Measurements from ENCODE around the gene ADD2.

The ADD2 gene

DNA sequence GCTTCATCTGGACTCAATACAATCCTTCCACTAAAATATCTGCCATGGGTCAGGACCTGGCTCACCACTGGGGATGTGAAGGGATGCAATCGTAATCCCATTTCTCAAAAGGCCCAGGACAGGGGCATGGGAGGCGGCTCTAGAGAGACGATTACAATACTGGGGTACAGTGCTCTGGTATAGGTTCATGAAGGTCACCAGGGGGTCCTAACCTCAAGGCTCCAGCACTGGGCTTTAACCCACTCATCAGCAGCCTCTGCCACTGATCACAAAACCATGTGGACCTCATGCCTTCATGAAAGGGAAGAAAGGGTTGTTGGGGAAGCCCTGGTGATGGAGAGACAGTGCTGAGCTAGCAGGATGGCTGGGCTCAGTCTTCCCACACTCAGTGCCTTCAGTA is 48.8 kb downstream of the ADD2 start:
- DNase-seq: no peak

DNA sequence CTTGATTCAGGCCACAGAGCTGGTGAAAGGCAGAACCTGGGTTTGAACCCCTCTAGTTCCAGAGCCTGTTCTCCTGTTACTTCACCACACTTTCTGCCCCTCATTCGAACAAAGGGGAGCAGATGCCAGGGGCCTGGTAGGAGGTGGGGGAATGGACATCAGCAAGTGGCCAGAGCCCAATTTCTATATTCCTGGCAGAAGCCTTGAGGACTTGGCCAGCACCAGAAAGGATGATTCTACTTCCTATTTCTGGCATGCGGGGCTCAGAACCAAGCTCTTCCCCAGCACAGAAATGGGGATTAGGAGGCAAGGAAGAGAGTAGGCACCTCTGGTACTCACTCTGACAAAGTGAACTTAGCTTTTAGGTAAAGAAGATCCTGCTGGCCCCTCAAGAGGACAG is 49.3 kb downstream of the ADD2 start:
- no peak for DNase-seq

DNA sequence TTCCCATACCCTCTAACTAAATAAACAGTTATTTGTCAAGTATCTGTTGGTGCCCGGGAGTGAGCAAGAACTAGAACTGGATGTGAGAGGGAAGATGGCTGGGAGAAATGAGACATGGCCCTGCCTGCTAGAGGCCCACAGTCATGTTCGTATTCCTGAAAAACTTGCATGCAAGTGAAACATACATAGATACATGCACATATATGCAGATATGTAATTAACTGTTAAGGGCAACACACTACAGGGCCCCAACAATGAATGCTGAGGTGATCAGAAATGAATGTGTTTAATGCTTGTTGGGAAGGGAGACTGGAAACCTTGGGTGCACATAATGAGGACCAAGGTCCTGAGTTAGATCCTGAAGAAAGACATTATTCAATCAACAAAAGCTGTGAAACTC is 49.8 kb downstream of the ADD2 start:
- DNase-seq: no peak

DNA sequence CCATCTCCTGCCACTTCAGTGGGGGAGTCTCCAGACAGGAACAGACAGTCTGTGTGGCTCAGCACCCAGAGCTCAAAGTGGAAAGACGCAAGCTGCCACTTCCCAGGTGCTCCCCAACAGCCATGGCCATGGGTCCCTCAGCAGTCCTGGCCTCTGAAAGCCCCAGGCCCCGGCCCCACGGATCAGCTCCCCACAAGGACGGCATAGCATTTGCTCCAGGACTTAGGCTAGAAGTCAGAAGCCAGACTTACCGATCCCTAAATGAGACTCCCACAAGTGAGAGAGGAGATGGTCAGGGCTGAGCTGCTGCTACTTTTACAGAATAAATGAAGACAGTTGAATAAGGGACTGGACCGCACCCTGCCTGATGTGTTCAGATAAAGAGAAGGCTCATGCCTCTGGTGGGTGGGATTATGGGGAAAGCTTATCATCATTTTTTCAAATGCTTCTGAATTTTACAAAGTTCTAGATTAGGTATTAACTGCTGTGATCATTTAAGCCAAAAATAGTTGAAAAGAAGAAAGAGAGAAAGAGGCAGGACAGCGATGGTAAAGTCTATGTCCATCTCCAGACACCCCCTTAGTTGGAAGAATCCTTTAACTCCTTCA is 50.5 kb downstream of the ADD2 start:
- no peak for DNase-seq

DNA sequence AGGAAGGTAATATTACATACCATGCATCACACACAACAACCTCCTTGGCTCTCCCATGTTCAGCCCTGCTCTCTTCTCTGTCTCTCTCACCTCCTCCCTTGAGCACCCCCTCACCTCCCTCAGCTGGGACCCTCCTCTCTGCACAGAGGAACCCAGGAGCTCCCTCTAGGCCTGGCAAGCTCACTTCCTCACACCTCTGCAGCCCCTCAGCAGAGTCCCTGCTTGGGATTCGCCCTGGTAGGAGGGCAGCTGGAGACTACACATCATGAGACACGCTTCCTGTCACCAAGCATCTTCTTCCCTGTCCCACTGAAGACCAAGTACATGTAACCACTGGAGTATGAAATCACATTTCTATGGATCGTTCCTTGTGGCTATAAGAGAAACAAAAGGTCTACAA is 51.0 kb downstream of the ADD2 start:
- no peak for DNase-seq

GRCh38 chr2:70716131-70716743 is 51.8 kb downstream of the ADD2 start:
- no peak for DNase-seq

- DNase-seq: no peak
Measured at GRCh38 chr2:70715071-70715985, 52.7 kb downstream of the ADD2 start.

DNA sequence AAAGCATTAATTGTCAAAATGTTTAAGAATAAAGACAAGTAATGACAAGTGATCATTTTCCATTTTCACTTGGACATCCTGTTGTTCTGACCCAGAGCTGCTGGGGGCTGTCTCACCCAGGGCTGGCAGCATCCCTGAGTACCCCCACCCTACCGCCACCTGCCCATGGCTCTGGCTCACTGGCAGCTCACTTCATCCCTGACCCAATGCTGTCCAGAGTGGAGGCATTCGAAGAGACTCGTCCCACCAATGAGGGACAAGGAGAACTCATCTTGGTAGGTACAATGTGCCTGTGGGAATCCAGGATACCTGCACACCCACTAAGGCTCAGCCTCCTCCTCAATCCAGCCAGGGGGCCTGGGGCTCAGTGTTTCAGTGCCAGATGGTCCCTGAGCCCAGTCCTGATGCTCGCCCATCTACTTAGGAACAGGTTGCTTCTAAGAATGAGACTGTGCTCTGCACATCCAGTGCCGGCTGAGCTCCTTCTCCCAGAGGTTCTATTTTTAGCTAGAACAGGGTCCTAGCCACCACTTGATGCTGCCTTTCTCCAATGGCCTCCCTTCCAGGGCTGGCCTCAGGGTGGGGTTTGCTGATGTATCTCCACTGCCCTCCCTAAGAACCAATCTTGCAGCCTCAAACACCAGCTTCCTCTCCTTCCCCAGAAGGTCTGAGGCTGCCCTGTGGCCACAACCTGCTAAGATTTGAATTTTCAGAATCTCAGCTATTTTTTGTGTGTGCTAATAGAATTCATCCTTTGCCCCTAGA is 53.7 kb downstream of the ADD2 start:
- no peak for DNase-seq

DNA sequence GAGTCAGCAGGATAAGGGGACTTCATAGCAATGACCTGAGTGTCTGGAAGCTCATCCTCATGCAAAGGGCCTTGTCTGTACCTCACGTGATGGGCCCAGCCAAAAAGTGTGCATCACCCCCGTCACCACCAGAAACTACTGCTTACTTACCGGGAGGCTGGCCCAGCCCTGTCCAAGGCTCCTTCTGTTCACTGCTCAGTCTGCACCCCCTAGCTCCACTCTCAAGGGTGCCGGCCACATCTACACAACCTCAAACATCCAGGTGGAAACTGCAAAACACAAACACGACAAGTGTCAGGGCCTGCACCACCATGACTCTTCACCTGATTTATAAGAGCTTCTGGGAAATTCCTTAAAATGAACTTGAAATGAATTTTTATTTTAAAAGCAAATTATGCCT is 55.1 kb downstream of the ADD2 start:
- no peak for DNase-seq

- no peak for DNase-seq
Measured at GRCh38 chr2:70711191-70711590, 56.8 kb downstream of the ADD2 start.

DNA sequence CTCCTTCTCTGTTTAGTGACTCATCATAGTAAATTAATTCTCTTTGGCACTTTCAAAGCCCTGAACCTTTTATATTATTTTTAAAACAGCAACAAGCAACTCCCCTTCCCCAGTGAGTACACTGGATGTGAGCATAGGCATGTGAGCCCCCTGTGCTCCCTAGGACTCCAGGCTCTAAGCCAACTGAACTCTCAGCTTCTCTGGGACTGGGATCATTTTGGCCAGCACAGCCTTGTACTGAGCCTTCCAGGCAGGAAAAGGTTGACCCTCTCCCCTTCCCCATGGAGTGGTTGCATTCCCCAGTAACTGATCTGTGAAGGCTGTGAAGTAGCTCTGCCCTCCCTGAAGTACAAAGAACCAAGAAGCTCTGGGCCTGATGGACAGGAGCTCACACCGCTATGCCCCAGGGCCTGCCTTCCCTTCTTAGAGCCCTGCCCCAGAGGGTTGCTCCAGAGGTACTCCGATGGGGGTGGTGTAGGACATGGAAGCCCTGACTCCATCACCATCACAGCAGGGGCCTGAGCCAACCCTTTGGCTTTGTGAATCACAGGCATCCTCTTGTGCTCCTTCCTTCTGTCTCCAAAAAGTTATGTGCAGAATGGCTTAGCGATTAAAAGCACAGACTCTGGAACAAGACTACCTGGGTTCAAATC is 57.8 kb downstream of the ADD2 start:
- no peak for DNase-seq

DNA sequence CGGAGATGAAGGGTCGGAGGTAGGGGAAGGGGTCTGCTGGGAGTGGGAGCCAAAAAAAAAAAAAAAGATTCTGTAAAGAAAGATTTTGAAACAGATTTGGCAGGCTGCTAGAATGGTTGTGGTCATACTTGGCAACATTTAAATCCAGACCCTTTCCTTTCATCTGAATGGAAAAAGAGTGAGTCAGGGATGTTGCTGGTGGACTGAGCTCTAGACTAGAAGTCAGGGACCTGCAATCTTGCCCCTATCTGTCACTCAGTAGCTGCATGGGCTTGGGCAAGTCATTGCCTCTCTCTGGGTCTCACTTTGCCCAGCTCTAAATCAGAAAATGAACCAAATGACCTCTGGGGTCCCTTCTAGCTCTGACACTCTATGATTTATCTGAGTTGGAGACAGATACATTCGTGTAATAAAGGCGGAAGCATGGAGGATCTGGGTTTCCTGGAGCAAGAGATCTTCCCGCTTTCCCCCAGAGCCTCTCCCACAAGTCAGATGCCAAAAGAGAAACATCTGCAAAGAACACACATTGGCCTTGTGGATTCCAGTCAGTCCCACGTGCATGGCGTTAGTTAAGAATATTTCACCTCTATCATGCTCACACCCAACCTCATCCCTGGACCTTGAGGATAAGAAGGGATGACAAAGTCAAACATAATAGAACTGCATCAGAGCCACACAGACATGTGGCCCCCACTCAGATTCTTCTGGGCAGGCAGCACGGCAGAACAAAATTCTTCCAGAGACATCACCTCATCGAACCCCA is 58.5 kb downstream of the ADD2 start:
- no peak for DNase-seq

DNA sequence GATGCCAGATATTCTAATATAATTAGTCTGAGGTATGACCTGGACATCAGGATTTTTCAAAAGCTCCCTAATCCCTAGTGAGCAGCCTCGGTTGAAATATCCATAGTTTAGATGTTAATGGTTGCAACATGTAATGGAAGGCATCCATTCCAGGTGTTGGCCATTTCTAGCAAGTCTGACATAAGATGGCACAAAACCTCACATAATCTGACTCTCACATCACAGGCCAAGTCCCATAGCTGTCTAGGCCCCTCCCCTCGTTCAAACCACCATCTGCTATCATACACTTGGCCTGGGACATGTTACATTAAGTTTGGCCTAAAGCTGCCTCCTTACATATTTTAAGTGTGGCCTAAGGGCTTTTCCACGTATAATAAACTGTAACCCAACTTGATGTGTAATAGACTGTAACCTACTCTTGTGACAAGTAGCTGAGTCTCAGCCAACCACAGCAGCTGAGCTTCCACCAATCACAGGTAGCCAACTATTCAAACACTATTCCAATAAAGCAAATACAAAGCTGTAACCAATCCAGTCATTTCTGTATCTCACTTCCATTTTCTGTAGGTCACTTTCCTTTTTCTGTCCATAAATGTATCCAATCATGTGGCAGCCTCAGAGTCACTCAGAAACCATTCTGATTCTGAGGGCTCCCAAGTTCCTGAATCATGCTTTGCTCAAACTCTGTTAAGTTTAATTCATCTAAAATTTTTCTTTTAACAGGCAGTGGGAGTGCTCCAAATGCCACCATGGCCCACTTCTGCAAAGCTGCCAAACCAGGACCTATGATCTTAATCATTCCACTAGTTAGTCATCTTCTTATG is 59.4 kb downstream of the ADD2 start:
- no peak for DNase-seq

DNA sequence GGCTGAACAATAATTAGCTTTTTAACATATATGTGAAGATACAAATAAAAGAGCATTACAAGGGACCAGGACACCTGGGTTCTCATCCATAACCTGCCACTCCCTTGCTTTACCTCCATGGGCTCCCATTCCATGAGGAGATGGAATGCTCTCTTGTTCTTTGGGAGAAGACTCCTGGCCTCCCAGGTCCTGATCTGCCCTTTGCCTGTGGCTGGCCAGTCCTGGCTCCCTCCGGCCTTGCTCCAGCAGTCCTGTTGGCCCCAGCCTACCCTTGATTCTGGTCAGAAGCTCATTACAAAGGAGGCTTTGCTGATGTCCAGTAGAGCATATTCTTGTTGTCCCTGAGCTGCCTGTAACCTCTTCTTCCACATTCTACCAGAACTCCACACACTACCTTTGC is 60.3 kb downstream of the ADD2 start:
- no peak for DNase-seq

DNA sequence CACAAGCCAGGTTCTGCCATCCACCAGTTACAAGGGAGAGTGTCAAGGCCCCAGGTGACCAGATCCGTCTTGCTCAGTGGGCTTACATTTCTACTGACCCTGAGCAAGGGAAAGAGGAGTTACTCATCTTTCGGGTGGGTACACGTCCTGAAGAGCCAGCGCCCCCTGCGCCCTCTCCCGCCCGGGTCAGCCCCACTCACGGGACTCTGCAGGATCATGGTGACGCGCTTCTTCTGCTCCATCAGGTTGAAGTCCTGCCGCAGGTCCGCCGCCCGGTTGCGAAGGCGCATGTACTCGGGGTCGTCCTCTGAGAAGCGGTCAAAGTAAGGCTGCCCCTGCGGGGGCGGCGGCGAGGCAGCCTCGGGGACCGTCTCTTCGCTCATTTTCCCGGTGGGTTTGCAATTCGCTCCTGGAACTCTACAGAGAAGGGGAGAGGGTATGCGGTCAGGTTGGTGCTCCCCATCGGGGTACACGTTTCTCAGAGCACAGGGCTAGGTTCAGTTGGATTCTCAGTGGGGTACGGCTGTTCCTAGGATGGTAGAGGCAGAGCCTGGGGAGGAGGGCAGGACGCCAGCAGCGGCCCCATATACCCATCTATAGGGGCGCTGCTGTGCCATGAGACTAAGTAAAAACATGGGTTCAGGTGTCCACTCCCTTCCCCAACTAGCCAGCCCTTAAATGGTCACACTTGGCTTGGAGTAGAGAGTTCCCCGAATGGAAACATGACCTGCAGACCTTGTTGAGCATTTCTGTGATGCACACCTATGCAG is 61.8 kb downstream of the ADD2 start:
- DNase-seq: no peak

GRCh38 chr2:70705160-70705850 is 62.7 kb downstream of the ADD2 start:
- DNase-seq: no peak

DNA sequence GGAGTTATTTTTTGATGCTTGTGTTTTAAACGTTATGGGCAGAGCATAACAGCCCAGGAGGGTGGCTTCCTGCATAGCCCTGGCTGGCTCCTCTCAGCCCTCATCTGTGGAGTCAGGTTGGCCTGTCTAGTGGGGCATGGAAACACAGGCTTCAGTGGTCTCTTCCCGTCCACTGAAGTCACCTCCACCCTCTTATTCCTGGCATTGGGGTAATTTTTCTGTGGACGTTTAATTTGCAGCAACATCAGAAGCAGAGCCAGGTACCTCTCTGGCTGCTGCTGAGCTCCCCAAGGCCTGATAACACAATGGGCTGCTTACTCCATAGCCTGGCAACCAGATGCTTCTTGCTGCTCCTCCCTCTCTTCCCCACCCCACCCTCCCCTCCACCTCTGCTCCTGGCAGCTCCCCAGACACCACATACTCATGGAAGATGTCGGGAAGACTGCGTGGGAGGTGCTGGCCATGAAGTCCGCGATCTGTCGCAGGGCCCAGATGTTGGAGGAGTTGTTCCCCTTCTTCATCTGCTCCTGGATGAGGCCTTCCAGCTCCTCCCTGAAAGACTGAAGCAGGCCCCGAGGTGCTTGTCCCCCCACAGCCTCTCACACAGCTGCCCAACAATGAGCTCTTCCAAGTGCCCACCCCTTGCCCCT is 64.0 kb downstream of the ADD2 start:
- DNase-seq: no peak

GRCh38 chr2:70702711-70703395 is 65.1 kb downstream of the ADD2 start:
- no peak for DNase-seq

DNA sequence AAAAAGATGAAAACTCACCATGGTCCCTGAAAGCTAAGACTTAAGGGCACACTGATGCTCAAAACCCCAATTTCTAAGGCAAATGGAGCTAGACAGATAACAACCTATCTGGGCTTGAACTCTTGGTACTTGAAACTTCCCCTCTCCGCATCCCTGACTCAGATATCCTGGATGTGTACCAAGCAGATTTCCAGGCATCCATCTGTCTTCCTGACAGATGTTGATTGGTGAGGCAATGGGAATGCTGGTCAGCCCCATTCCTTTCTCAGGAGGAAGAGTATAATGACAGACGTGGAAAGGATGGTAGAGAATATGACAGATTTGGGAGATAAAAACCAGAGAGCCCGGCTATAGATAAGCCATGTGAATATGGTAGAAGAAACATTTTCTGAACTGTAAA is 69.2 kb downstream of the ADD2 start:
- DNase-seq: no peak

Data from NCI-H146 (cell line).